ENCODE measurements around the gene PLB1.
A peak's percentile ranks its signal among the peaks of the same experiment; 100 is the strongest.

The PLB1 gene

DNA sequence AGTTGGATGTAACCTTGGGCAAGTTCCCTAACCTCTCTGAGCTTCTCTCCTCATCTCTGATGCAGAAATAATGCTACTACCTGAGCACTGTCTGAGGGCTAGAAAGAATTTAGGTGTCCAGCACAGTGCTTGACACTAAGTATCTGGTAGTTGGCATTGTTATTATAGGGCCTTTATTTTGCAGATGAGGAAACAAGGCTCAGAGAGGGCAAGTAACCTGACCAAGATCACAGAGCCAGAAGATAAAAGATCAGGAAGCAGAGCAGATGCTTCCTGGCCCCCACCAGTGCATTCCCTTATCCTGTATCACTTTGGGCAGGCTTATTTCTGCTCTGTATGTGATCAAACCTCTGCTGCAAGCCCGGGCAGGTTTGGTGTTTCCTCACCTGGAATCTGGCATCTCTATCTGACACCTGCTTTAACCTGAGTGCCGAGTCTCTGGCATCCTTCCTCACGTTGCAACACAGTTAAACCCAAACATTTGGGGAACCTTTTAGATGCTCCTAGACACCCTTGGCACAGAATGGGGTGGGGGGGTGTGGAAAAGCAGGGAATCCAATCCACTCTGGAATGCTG, 69.9 kb downstream of the PLB1 start:
- FAIRE-seq, result no peak

DNA sequence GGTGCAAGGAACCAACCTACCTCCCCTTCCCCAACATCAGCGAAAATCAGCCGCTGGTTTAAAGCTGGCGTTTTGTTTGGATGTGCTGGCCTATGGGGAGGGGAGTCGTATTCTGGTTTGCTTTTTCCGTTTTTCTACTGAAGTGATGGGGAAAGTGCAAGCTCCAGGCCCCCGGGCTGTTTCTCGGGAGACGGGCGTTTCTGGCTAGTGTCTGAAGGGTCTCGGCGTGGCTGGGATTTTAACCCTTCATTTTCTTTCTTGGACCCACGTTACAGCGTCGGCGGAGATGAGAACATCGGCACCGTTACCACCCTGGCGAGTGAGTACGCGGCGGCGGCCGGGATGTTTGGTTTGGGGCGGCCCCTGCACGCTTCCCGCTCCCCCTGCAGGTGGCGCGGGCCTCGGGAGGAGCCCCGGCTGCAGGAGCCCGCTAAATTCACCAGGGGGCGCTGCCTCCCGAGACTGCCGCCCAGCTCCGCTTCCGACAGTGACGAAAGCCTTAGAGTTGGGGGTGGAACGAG, 70.7 kb downstream of the PLB1 start:
- FAIRE-seq, result peak; percentile 56

GRCh38 chr2:28567061-28567471, 71.2 kb downstream of the PLB1 start:
- FAIRE-seq, result no peak

- FAIRE-seq, result no peak
Measured at GRCh38 chr2:28568036-28568435, 72.2 kb downstream of the PLB1 start.

DNA sequence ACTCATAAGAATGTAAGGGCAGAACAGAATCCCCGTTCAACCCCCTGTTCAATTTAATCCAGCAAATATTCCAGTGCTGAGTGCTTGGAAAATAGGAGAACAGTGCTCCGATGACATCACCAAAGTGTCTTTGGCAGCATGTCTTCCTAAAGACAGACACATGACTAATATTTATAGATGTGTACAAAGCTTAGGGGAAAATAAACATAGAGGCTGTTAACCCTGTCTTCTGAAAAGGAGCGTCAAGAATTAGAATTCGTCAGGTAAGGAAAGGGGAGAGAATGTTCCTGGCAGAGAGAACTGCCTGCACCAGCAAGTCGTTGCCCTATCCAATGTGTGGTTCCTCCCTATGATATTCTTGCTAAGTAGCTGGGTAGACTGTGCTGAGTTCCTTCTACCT, 72.7 kb downstream of the PLB1 start:
- FAIRE-seq, result no peak

GRCh38 chr2:28570431-28570830, 74.6 kb downstream of the PLB1 start:
- no peak for FAIRE-seq

- no peak for FAIRE-seq
Measured at GRCh38 chr2:28576714-28577113, 80.9 kb downstream of the PLB1 start.

GRCh38 chr2:28577791-28578680, 82.2 kb downstream of the PLB1 start:
- FAIRE-seq, result no peak

- no peak for FAIRE-seq
Measured at GRCh38 chr2:28578774-28579173, 82.9 kb downstream of the PLB1 start.

DNA sequence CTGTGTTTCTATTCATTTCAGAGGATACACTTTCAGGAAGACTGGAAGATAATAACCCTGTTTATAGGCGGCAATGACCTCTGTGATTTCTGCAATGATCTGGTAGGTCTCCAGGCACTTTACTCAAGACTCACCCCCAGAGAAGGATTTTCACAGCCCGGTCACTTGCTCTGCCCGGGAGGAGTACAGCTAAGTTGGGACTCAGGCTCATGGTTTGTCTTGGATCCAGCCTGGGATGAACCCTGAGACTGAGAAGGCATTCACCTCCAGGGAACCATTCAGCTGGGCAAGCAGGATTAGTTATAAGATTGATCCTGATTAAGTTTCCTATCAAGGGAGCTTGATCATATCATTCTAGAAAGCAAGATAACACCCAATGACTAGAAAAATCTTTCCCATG, 83.7 kb downstream of the PLB1 start:
- FAIRE-seq, result no peak

DNA sequence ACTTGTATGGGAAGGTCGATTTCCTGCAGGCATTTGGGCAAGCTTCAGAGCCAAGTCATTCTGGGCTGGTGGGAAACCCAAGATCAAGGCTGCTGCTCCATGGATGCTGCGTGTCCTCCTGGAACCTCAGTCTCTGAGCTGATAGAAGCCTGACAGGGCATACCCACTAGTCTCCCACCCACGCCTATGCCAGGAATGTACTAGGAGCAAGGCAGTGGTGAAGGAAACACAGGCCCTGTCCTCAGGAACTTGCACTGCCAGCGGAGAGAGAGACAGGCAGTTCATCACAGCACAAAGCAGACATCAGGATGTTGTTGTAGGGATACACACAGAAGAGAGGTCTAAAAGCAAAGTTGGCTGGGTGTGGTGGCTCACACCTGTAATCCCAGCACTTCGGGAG, 84.2 kb downstream of the PLB1 start:
- no peak for FAIRE-seq

- no peak for FAIRE-seq
Measured at GRCh38 chr2:28581312-28581711, 85.5 kb downstream of the PLB1 start.

GRCh38 chr2:28582152-28582551, 86.3 kb downstream of the PLB1 start:
- FAIRE-seq, result no peak

- FAIRE-seq, result no peak
Measured at GRCh38 chr2:28582595-28582994, 86.7 kb downstream of the PLB1 start.

DNA sequence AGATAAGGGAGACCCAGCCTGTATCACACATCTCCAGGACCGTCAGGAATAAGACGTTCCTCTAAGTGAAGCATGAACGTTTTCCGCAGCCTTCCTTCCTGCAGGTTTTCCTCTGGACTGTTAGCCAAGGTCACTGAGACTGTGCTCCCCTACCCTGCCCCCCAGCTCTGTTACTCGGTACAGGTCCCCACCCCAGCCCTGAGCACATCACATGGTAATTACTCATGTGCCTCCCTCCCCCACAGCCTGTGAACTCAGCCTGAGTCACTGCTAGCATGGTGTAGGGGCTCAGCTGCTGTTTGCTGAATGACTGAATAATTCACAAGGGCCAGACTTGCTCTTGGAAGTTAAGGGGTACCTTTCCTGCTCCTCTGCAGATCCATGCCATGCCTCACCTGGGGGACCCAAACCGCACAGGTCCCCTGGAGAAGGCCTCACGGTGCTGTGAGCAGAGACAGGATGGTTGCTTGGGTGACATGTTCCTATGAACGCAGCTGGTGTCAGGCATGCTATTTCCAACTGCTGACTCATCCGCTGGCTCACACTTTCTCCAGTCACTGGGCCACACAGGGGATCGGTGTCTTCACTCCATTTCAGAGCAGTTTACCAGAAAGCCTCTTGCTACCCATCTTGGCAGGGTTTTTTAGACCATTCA, 88.2 kb downstream of the PLB1 start:
- no peak for FAIRE-seq

DNA sequence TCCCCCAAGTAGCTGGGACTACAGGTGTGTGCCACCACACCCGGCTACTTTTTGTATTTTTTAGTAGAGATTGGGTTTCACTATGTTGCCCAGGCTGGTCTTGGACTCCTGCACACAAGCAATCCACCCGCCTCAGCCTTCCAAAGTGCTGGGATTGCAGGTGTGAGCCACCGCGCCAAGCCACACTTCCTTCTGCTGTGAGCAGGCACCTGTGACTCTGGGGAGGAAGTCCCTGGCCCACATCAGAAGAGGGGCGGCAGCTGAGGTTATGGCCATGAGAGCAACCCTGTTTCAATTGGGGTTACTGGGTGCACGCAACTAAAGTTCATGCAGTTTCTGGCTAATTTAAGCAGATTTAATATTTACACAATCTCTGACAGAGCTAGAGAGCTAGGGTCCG, 91.0 kb downstream of the PLB1 start:
- FAIRE-seq, result no peak

GRCh38 chr2:28587526-28588291, 91.8 kb downstream of the PLB1 start:
- FAIRE-seq, result no peak

GRCh38 chr2:28588292-28588670, 92.4 kb downstream of the PLB1 start:
- FAIRE-seq, result no peak

GRCh38 chr2:28589746-28590463, 94.0 kb downstream of the PLB1 start:
- no peak for FAIRE-seq

GRCh38 chr2:28590496-28591301, 94.8 kb downstream of the PLB1 start:
- FAIRE-seq, result no peak

DNA sequence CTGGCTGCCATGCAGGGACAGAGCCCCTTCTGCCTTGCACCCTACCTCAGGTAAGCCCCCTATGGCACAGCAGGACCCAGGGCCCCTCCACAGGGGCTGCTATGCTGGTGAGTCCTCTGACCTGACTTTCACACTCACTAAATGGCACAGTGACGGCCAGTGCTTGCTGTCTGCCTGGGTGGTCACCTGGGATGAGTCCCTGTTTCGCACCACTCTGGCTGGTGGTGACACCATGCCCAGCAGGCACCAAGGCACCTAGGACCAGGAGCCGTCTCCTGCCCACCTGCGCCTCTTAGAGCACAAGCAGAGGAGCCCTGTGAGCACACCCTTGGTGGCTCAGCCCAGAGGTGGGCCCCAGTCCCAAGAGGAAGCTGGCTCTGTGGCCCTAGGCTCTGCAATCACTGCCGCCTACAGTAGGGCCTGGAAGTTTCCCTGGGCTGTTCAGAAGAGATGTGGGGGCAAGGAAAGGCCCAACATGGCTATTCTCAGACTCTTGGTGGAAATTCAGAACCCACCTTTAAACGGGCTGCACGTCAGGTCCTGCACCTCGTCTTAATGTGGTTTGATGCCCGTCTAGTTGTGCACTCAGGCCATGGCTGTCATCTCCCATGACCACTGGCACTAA, 96.0 kb downstream of the PLB1 start:
- no peak for FAIRE-seq
